ENCODE data around the gene SFT2D1. TPM values are rescaled to one million over a fixed set of nuclear protein-coding genes. Genes with fewer than 3 reads are reported as not detected.

SFT2D1 gene
- total RNA-seq, 1 donor from 2014 or later = 77.7 TPM

DNA sequence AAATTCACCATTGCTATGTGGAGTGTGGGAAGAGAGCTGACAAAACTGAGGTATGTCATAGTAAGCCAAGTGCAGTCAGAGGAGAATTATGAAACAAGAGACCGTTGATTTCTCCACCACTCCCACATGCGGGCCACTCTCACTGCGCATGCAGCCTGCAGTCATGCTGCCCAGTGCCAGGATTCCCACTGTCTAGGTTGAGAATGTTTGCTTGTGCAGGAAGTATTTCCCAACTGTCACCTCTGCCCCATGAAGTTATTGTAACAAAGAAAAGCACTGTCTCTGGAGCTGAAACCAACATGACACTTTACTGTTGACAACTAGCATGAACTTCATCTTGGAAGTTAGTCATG is 18.7 kb upstream of the SFT2D1 start:
- intact Hi-C loops (cut with DNase I) = no loop called here
- no peak for DNase-seq (ENCODE audit: low spot score in 2 of 2)

DNA sequence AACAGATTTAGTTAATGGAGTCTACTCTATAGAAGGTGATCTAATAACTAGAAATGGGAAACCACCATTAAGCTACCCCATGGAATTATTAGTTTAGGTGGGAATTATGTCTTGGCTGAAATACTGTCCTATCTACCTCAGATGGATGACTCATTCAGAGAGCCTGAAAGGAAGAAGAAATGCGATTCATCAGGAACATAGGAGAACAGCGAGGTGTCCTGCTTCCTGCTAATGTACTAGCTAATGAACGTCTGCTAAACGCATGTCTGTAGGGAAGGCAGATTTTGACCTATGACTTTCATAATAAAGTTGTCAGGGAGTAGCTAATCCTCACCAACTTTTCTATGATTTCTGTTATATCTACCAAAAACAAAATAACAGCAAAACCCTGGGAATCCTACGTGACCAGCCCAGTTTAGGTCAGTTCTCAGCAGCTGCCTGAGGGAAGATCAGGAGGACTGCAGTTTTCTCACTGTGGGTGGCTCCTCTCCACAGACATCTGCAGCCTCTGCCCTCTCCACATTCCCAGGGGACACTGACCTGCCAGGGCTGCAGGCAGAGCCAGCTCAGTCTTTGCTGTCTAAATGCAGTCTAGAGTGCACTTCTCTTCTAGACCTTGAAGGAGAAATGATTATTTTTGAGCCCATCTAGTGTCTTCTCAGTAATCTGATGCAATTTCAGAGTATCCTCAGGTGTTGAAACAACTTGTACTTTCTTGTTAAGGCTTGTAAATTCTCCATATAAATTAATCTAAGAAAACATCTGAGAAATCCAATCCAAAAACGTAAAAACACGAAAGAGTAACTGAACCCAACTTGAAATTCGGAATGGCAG is 18.1 kb upstream of the SFT2D1 start:
- Histone ChIP-seq H3K27ac (no peak overlapping the region), H3K4me3 (no peak overlapping the region), H3K9me3 (no peaks in the 10 kb centered on the region), H3K36me3 (no peaks in the 10 kb centered on the region), H3K27me3 (no peaks in the 10 kb centered on the region), H3K4me1 (peaks cover 0 to 5% of the 10 kb centered on the region in 2 donors)
- intact Hi-C loops (cut with DNase I) = no loop called here
- TF ChIP-seq, protein P1, sequence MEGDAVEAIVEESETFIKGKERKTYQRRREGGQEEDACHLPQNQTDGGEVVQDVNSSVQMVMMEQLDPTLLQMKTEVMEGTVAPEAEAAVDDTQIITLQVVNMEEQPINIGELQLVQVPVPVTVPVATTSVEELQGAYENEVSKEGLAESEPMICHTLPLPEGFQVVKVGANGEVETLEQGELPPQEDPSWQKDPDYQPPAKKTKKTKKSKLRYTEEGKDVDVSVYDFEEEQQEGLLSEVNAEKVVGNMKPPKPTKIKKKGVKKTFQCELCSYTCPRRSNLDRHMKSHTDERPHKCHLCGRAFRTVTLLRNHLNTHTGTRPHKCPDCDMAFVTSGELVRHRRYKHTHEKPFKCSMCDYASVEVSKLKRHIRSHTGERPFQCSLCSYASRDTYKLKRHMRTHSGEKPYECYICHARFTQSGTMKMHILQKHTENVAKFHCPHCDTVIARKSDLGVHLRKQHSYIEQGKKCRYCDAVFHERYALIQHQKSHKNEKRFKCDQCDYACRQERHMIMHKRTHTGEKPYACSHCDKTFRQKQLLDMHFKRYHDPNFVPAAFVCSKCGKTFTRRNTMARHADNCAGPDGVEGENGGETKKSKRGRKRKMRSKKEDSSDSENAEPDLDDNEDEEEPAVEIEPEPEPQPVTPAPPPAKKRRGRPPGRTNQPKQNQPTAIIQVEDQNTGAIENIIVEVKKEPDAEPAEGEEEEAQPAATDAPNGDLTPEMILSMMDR (IDR thresholded peaks at IDR 0.05) = no peak
- DNase-seq (ENCODE audit: low spot score in 2 of 2) = no peak

More for the DNA sequence above, 18.7 kb upstream of the SFT2D1 start:
- Histone ChIP-seq H3K9me3 (no peaks in the 10 kb centered on the region), H3K36me3 (no peaks in the 10 kb centered on the region), H3K27me3 (no peaks in the 10 kb centered on the region), H3K4me3 (no peak overlapping the region), H3K4me1 (peaks cover 0 to 9% of the 10 kb centered on the region in 2 donors), H3K27ac (no peak overlapping the region)
- TF ChIP-seq, protein P1 (IDR thresholded peaks at IDR 0.05) = no peak

DNA sequence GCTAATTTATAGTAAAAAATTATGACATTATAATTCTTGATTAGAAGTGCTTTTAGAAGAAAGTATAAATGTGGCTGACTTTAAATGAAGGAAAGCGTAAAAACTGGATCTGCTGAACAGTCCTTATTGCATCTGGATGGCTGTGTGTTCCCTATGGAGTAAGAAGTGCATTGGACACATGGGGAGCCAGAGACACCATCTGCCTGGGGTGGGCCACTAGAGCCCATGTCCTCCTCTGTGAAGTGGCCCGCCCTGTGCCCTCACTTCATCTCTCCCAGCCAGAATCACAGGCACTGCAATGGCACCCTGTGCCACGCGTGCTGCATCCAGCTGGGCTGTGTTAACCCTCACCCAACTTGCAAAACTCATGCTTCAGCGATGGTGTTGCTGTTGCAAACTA is 13.2 kb upstream of the SFT2D1 start:
- Histone ChIP-seq H3K27me3 (no peaks in the 10 kb centered on the region), H3K36me3 (no peaks in the 10 kb centered on the region), H3K9me3 (no peaks in the 10 kb centered on the region), H3K4me3 (no peak overlapping the region), H3K27ac (no peak overlapping the region), H3K4me1 (no peaks in the 10 kb centered on the region)
- intact Hi-C loops (cut with DNase I) = no loop called here
- TF ChIP-seq, protein P1 (IDR thresholded peaks at IDR 0.05) = no peak
- DNase-seq (ENCODE audit: low spot score in 2 of 2) = no peak

DNA sequence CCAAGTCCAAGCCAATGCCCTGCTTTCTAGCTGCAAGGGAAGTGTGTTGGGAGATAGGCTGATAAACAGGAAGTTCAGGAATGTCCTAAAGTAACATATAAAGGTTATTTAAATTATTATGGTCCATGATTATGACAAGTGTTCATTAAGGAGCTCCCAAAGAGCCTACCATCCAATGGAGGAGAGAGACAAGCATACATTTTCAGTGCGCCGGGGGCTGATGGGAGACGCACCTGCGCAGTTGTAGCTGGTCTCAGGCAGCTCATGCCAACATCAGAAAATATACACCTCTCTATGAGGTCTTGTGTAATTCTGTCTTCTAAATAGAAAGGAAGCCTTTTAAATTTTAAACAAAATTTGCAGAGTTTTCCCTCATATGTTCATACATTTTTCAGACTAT is 12.6 kb upstream of the SFT2D1 start:
- no peak overlapping the region for H3K4me3 ChIP-seq
- H3K9me3 ChIP-seq = no peaks in the 10 kb centered on the region
- H3K27ac ChIP-seq = no peak overlapping the region
- TF ChIP-seq, protein P1 (IDR thresholded peaks at IDR 0.05) = no peak
- no peaks in the 10 kb centered on the region for H3K4me1 ChIP-seq
- no peaks in the 10 kb centered on the region for H3K36me3 ChIP-seq
- DNase-seq (ENCODE audit: low spot score in 2 of 2) = no peak
- intact Hi-C loops (cut with DNase I) = no loop called here
- no peaks in the 10 kb centered on the region for H3K27me3 ChIP-seq

DNA sequence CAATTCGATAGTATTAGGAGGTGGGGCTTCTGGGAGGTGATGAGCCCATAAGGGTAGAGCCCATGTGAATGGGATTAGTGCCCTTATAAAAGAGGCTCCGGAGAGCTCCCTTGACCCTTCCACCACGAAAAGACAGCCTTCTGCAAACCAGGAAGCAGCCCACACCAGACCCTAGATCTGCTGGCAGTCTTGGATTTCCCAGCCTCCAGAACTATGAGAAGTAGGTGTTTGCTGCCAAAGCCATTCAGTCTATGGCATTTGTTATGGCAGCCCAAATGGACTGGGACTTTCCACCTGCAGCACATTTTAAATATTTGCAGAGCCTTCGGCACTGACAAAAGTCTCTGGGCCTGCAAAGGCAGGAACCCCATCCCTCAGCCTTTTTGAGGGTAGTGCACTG is 11.8 kb upstream of the SFT2D1 start:
- H3K36me3 ChIP-seq = no peaks in the 10 kb centered on the region
- TF ChIP-seq, protein P1 (IDR thresholded peaks at IDR 0.05) = no peak
- H3K27ac ChIP-seq = no peak overlapping the region
- no peaks in the 10 kb centered on the region for H3K4me1 ChIP-seq
- intact Hi-C loops (cut with DNase I) = no loop called here
- H3K27me3 ChIP-seq = no peaks in the 10 kb centered on the region
- no peak overlapping the region for H3K4me3 ChIP-seq
- H3K9me3 ChIP-seq = no peaks in the 10 kb centered on the region
- DNase-seq (ENCODE audit: low spot score in 2 of 2) = no peak

Data from ascending aorta (tissue), 2 donors.